OCI-LY1 (cell line): Measurements from ENCODE around the gene PPP1R18.

Source experiments
- H2AFZ ChIP-seq: fragments of 200-600 bp; sonication (generic), shearing (Covaris generic); 2 replicates; pipeline ENCODE4 v1.6.0; 2014; ENCODE audit warnings: antibody characterized with exemption, mild to moderate bottlenecking, low read length
- H3F3A ChIP-seq: fragments of 200-600 bp; sonication (generic), shearing (Covaris generic); 2 replicates; pipeline ENCODE4 v1.6.0; 2014; ENCODE audit warnings: mild to moderate bottlenecking, antibody characterized with exemption, low read length, moderate library complexity; ENCODE audit not compliant: insufficient read depth
- H3K27ac ChIP-seq: fragments of 200-600 bp; sonication (generic); 2 replicates; pipeline ENCODE4 v1.5.1; 2014; ENCODE audit warnings: low read length, mixed run types, mild to moderate bottlenecking, low read depth; ENCODE audit not compliant: poor library complexity, severe bottlenecking
- H3K27me3 ChIP-seq: fragments of 200-600 bp; sonication (generic); 2 replicates; pipeline ENCODE4 v1.6.0; 2014; ENCODE audit warnings: antibody characterized with exemption, mild to moderate bottlenecking, low read length, moderate library complexity; ENCODE audit not compliant: insufficient read depth
- H3K36me3 ChIP-seq: fragments of 200-600 bp; sonication (generic); 2 replicates; pipeline ENCODE4 v1.6.1; 2014; ENCODE audit warnings: mild to moderate bottlenecking, antibody characterized with exemption, low read length, moderate library complexity, mixed read lengths; ENCODE audit not compliant: insufficient read depth
- H3K4me1 ChIP-seq: fragments of 200-600 bp; sonication (generic); 2 replicates; pipeline ENCODE4 v1.5.1; 2014; ENCODE audit warnings: mild to moderate bottlenecking, low read length, moderate library complexity; ENCODE audit not compliant: insufficient read depth, severe bottlenecking
- H3K4me2 ChIP-seq: fragments of 200-600 bp; sonication (generic), shearing (Covaris generic); 2 replicates; pipeline ENCODE4 v1.6.1; 2014; ENCODE audit warnings: low read length
- H3K4me3 ChIP-seq: fragments of 200-600 bp; sonication (generic); 2 replicates; pipeline ENCODE4 v1.5.1; 2014; ENCODE audit warnings: low read length, low read depth, mild to moderate bottlenecking, mixed read lengths; ENCODE audit not compliant: poor library complexity, severe bottlenecking
- H3K79me2 ChIP-seq: fragments of 200-600 bp; shearing (Covaris generic); 2 replicates; pipeline ENCODE4 v1.6.1; 2016; ENCODE audit warnings: mixed run types, low read length, mixed read lengths; ENCODE audit not compliant: insufficient read depth
- H3K9ac ChIP-seq: fragments of 200-600 bp; sonication (generic), shearing (Covaris generic); 2 replicates; pipeline ENCODE4 v1.6.1; 2014; ENCODE audit warnings: mild to moderate bottlenecking, low read length, mixed read lengths
- H3K9me2 ChIP-seq: fragments of 200-600 bp; sonication (generic), shearing (Covaris generic); 2 replicates; pipeline ENCODE4 v1.6.1; 2014; ENCODE audit warnings: low read depth, mild to moderate bottlenecking, low read length, mixed read lengths
- H3K9me3 ChIP-seq: fragments of 200-600 bp; shearing (Covaris generic); 2 replicates; pipeline ENCODE4 v1.6.1; 2014; ENCODE audit warnings: low read length, mixed read lengths
- H4K20me1 ChIP-seq: fragments of 200-600 bp; sonication (generic), shearing (Covaris generic); 2 replicates; pipeline ENCODE4 v1.6.0; 2016; ENCODE audit warnings: mild to moderate bottlenecking, low read length; ENCODE audit not compliant: insufficient read depth
- EZH2 ChIP-seq: fragments of 200-600 bp; sonication (generic), shearing (Covaris generic); IDR thresholded peaks from 2 replicates; pipeline ENCODE4 v1.8.0; 2017; ENCODE audit warnings: borderline replicate concordance, mixed run types, mild to moderate bottlenecking, antibody characterized with exemption, low read length, moderate library complexity, mixed read lengths
- TF ChIP-seq, protein P1 (sequence below): fragments of 200-600 bp; sonication (generic), shearing (Covaris generic); IDR thresholded peaks from 2 replicates; pipeline ENCODE4 v1.5.1; 2017; ENCODE audit warnings: mild to moderate bottlenecking, antibody characterized with exemption, low read length, moderate library complexity, mixed read lengths

The PPP1R18 gene

DNA sequence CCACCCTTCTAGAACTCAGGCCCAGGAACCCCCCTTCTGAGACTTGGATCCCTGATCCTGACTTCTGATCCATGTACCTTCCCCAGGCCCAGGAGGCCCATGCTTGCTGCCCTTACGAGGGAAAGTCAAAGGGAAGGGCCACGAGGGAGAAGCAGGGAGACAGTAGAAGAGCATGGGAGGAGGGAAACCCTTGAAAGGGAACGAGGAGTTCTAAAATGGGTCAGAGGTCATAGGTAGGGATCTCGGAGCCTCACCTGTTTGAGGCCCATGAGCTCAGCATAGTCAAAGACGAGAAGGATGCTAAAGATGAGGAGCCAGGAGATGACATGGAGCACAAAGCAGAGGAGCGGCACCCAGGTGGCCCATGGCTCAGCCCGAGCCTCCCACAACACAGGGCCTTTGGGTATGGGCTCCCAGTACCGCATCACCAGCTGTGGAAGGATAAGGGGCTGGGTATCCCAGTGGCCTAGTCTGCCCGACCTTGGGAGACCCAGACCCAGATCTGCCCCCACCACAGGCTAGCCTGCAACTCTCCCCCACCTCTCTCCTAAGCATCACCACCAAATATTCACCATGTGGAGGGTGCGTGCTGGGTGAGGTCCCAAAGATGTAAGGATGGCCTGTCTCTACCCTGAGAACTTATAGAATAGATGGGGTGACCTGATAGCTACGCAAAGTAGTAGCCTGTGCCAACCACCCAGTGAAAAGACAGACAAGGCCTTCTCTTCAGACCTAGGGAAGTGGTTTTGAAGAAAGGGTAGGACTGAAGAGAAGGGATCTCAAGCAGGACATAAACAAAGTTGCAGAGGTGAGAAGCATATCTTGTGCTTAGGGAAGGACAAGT lies 2.8 kb upstream of the PPP1R18 start:
- Histone ChIP-seq H2AFZ (no peak overlapping the region), H3K27me3 (no peaks in the 10 kb centered on the region), H4K20me1 (no peaks in the 10 kb centered on the region), H3K9me3 (no peaks in the 10 kb centered on the region), H3K4me1 (peaks cover 66% of the 10 kb centered on the region), H3K27ac (peak overlapping the region; percentile 95), H3K9me2 (no peaks in the 10 kb centered on the region), H3K4me2 (peak overlapping the region; percentile 75), H3K9ac (peak overlapping the region; percentile 62), H3K36me3 (no peaks in the 10 kb centered on the region), H3K79me2 (peaks cover 12% of the 10 kb centered on the region), H3K4me3 (peak overlapping the region; percentile 64), H3F3A (peaks cover 14% of the 10 kb centered on the region)
- no peak for TF ChIP-seq EZH2
- TF ChIP-seq, protein P1, sequence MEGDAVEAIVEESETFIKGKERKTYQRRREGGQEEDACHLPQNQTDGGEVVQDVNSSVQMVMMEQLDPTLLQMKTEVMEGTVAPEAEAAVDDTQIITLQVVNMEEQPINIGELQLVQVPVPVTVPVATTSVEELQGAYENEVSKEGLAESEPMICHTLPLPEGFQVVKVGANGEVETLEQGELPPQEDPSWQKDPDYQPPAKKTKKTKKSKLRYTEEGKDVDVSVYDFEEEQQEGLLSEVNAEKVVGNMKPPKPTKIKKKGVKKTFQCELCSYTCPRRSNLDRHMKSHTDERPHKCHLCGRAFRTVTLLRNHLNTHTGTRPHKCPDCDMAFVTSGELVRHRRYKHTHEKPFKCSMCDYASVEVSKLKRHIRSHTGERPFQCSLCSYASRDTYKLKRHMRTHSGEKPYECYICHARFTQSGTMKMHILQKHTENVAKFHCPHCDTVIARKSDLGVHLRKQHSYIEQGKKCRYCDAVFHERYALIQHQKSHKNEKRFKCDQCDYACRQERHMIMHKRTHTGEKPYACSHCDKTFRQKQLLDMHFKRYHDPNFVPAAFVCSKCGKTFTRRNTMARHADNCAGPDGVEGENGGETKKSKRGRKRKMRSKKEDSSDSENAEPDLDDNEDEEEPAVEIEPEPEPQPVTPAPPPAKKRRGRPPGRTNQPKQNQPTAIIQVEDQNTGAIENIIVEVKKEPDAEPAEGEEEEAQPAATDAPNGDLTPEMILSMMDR = no peak

DNA sequence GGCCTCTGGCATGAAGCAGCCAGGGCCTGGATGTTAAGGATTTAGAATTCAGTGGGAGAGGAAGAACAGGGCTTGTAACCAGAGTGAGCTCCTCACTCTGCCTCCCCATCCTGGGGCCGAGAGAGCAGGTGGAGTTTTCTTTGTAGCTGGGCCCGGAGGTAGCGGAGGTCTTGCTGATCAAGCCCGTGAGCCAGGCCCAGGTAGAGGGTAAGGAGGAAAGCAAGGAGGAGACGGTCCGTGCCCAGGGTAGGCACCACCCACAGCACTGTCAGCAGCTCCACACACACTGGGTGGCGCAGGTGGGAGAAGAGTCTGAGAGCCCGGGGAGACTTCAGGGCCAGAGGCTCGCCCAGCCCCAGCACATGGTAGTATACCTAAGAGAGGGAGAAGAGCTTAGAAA lies 2.1 kb upstream of the PPP1R18 start:
- H3K27me3 ChIP-seq = no peaks in the 10 kb centered on the region
- H3K4me3 ChIP-seq = peak overlapping the region; percentile 87
- H3K9me3 ChIP-seq = no peaks in the 10 kb centered on the region
- H2AFZ ChIP-seq = no peak overlapping the region
- peak overlapping the region; percentile 75 for H3K4me2 ChIP-seq
- peaks cover 66% of the 10 kb centered on the region for H3K4me1 ChIP-seq
- peaks cover 19% of the 10 kb centered on the region for H3K79me2 ChIP-seq
- no peak for TF ChIP-seq EZH2
- TF ChIP-seq, protein P1 = peak; percentile 38; the same call in 1 of the 2 replicates
- peak overlapping the region; percentile 95; the same call in 1 of the 2 replicates for H3K9ac ChIP-seq
- H3K27ac ChIP-seq = peak overlapping the region; percentile 95
- peaks cover 14% of the 10 kb centered on the region for H3F3A ChIP-seq
- H3K36me3 ChIP-seq = no peaks in the 10 kb centered on the region
- H3K9me2 ChIP-seq = no peaks in the 10 kb centered on the region
- H4K20me1 ChIP-seq = no peaks in the 10 kb centered on the region

DNA sequence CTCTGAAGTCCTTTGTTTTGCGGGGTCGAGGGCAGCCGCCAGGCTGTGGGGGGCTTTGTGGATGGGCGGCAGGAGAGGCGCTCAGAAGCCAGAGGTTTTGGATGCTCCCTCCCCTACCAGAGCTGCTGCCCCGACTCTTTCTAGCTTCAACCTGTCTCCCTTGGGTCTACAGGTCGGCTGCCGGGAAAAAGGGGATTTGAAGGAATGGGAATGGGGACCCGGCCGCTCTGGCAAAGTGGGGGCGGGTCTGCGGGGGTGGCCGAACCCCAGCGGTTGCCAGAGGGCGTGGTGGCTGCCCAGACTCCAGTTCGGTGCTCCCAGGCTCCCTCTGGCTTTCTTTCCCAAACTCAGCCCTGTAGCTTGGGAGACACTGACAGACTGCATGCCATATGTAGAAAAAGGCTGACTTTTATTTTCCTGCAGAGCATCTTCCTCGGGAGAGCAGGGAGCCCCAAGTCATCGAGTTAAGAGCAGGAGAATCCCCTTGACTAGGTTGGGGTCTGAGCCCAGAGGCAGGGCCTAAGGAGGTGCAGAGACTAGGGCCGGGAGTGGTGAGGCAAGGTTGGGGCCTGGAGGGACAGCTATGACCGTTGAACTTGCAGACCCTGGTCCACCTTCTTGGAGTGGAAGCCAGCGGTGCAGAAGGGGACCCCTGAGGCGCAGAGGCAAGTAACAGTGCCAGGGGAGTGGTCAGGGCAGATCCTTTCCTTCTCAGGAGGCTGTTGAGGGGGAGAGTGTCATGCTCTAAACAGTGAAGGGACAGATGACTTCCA lies 1.4 kb upstream of the PPP1R18 start:
- peaks cover 25% of the 10 kb centered on the region for H3K79me2 ChIP-seq
- H3K4me1 ChIP-seq = peaks cover 73% of the 10 kb centered on the region

More for the DNA sequence above, 1.4 kb upstream of the PPP1R18 start:
- H2AFZ ChIP-seq = no peak overlapping the region
- TF ChIP-seq EZH2 = no peak
- TF ChIP-seq, protein P1 = no peak
- H3K4me2 ChIP-seq = peak overlapping the region; percentile 75
- H3K27me3 ChIP-seq = no peaks in the 10 kb centered on the region
- no peaks in the 10 kb centered on the region for H3K9me3 ChIP-seq
- H3K36me3 ChIP-seq = no peaks in the 10 kb centered on the region
- H3K27ac ChIP-seq = peak overlapping the region; percentile 95
- H3K4me3 ChIP-seq = peak overlapping the region; percentile 87
- H3K9me2 ChIP-seq = no peaks in the 10 kb centered on the region
- peaks cover 14% of the 10 kb centered on the region for H3F3A ChIP-seq
- no peaks in the 10 kb centered on the region for H4K20me1 ChIP-seq
- H3K9ac ChIP-seq = peak overlapping the region; percentile 95; the same call in 1 of the 2 replicates
